ENCODE measurements around the gene STX16.

Gene STX16, protein sequence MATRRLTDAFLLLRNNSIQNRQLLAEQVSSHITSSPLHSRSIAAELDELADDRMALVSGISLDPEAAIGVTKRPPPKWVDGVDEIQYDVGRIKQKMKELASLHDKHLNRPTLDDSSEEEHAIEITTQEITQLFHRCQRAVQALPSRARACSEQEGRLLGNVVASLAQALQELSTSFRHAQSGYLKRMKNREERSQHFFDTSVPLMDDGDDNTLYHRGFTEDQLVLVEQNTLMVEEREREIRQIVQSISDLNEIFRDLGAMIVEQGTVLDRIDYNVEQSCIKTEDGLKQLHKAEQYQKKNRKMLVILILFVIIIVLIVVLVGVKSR

DNA sequence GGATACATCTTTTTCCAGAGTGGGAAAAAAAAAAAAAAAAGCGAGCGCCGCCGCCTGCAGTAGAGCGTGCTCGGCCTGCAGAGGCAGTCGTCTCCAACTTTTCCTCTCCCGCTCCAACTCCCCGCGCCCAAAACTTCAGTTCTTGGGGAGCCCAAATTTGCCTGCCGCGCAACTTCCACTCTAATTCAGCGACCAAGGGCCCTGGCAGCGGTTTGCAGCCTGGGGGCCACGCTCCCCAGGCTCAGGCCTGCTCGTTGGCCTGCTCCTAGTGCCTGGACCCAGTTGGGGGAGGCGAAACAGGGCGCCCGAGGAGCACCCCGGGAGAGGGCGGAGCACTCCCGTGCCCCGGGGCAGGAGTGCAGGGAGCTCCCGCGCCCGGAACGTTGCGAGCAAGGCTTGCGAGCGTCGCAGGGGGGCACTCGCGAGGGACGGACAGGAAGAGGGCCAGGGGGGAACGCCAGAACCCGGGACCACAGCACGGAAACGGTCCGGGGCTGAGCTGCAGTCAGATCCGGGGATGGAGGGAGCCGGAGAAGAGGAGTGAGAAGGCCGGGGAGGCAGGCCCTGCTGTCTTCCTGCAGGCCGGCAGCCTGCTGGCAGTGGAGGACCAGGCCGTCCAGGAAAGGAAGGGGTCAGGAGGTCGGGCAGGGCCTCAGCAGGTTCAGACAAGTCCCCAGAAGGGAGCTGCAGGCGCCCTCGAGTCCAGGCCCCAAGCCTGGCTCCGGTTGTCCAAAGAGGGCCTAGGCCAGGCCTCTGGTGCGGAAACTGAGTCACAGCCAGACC is at the start of gene STX16:
TSS of gene STX16 (plus strand) at position 508 of the 783 bp plus-strand sequence. CDS start 724 bp downstream, outside the sequence.
- peak; percentile 80 to 88 for DNase-seq

DNA sequence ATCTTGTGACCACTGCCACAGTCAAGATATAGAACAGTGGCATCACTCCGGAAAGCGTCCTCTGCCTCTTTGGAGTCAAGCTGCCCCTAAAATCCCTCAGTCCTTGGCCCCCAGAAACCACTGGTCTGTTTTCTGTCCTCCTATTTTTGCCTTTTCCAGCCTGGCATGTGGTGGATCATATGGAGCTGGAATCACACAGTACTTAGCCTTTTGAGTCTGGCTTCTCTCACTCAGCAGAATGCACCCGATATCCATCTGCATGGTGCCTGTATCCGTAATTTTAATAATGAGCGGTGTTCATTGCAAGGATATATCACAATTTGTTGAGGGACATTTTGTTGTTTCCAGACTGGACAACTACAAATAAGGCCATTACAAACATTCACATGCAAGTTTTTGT is 49.0 kb upstream of the STX16 start:
- DNase-seq: no peak

DNA sequence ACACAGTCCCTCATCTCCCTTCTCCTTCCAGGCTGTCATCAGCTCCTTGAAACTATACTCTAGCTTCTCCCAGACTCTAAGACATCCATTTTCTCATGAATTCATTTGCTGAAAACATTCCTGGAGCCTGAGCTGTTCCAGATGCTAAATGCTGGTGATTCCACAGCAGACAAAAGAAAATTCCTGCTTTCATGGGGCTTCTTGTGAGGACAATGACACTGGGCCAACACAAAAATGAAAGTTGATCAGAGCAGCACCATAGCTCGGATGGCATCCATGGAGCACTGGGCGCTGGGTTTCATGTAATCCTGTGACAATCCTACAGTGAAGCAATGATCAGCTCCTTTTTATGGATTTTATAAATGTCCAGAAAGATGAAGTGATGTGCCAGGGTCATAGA is 47.4 kb upstream of the STX16 start:
- DNase-seq: no peak

DNA sequence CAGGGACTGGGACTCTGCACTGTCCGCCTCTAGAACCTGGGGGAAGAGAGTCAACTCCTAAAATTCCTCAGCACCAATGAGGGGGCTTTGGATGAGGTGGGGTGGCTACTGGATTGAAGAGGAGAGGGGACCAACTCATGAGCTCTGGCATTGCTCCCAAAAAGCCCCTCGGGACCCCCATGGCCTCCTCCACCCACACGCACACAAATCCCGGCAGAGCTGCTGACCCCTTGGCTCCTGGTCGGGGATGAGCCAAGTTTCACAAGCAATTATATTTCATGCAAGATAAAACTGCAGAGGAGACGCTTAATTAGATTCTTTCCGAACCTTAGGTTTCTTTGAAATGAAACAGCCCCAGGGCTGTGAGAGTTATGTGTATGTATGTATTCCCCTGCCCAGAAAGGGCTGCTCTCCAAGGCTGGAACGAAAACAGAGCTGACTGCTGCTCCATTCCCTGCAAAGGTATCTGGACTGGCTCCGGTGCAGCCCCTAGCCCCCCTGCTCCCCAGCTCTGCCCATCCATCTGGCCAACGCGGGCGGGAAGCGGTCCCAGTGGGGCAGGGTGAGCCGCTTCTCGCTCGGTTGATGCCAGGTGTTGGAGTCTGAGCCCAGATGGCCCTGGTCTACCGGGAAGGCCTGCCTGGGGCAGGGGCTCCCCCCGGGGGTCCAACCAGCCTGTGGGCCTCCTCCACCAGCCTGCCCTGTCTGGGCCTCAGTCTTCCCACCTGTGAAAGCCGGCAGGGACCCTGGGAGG is 46.8 kb upstream of the STX16 start:
- DNase-seq: peak; percentile 79 to 91

DNA sequence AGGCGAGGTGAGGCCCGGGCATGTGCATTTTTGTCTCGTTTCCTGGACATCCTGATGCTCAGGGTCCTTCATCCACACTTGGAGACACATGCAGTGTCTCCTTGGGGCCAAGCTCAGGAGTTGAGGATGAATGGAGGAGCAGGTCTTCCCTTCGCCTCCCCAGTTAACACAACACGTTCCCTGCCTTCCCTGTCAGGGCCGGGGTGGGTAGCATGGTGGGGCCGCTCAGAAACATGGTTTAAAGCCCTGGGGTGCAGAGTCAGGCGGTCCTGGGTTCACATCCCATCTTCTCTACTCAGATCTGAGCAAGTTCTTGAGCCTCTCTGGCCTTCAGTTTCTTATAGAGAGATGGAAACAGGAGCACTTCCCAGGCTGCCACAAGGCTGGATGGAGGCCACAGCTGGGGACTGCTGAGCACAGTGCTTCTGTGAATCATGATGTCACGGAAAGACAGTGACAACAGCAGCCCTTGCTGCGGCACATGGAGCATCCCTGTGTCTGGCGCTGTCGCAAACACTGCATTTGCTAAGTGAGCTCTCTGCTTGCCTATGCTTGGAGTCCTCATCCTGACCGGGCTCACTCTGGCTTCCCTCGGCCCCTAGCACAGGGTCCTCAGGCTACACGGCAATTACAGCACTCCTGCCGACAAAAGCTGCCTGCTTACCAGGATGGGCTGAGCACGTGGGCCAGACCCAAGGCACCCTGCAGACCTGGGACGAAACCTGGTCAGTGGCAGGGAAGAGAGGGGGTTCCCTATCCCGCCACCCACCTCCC is 45.6 kb upstream of the STX16 start:
- no peak for DNase-seq

DNA sequence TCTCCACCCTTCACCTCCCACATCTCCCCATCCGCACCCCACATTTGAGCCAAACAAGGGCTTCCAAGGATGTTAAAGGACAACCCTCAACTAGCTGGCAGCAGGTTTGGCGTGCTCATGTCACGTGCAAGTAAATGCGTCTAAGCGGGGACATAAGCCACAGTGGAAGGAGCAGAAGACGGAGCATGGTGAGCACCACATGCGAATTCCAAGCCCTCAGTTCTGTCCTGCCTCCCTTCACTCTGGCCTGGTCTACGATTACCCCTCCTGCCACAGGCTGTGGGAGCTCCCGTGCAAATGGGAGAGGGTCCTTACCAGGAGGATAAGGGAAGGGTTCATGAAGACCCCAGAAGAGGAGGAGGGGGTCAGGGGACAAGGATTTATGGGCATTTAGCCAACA is 44.9 kb upstream of the STX16 start:
- no peak for DNase-seq

DNA sequence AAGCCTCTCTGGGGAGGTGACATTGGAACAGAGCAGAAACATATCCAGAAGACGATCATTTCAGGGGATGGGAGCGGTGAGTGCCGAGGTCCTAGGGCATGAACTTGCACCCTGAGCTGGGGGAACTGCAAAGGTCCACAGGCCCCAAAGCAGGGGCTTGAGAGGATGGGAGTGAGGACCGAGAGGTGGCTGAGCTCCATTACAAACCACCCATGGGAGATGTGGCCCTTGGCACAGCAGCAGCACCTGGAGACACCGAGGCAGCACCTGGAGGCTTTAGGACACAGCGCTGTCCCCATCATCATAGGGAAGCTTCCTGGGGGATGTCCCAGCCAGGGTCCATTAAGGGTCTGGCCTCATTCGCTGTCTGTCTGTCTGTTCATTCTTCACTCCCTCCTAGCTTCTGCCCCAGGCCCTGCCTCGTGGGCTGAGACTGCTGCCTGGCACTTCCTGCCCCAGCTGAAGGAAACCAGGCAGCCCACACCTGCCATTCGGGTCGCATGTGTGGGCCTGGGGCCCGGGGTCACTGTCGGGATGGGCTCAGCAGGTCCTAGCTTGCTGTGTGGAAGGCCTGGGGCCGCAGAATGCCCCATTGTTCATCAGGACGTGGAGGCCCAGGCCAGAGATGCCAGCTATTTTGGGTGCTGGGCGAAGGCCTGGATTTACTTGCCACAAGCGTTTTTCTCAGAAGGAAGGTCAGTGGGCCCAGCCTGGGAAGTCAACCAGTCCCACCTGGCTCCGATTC is 42.8 kb upstream of the STX16 start:
- no peak for DNase-seq

DNA sequence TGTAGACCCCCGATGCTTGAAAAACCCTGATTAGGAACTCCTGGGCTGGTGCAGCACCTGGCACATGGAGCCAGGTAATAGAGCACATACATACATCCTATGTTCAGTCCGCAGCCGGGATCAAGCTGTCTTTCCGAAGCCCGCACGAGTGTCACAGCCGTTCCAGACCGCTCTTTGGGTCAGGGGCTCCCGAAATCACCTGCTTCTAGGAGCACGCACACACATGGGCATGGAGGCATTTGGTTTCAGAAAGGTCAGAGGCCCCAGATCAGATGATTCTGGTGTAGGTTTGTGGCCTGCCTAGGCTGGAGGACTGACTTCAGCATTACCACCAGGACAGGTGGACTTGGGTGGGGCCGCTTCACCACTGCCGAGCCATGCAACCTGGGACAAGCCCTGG is 42.1 kb upstream of the STX16 start:
- no peak for DNase-seq

DNA sequence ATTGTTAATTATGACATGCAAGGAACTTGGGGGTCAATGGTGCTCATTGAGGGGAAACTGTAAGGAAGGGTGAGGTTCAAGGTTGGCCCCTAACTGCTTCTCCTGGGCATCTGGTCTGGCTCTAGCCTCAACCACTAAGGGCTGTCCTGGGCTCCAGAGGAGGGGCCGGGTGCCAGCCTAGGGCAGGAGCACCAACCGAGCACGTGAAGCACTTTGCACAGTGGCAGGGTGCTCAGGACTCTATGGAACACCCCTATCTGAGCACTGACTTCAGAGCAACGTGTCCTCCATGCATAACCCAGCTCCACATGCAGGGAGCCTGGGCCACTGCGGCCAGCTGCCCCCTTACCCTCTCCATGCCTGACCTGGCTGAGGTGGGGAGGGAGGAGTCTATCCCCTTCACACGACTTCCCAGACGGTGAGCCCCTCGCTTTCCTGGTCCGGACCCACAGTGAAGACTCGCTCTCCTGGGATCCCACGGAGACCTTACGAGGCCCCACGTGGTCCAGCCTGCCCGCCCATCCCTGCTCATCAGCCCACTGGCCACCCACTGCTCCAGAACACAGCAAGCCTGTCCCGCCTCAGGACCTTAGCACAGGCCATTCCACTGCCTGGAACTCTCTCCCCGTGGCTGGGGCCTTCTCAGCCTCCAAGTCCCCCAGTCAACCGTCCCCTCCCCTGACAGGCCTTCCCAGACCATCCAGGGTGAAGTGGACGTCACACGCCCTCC is 40.8 kb upstream of the STX16 start:
- no peak for DNase-seq

DNA sequence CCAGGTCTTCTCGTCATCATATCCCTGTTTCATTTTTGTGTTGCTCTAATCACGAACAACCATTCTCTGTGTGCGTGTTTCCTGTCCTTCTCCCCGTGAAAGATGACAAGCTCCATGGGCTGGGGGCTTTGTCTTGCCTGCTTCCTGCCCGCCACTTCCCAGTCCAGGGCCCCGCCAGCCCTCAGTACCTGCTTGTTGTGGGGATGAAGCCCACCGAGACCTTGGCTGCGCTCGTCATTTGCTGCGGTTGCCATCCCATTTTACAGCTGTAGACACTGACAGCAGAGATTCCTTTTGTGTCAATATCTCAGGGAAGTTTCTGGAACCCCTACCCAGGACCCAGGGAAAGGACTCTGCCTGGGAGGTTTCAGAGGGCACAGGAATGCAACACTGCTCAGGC is 40.3 kb upstream of the STX16 start:
- DNase-seq: no peak

DNA sequence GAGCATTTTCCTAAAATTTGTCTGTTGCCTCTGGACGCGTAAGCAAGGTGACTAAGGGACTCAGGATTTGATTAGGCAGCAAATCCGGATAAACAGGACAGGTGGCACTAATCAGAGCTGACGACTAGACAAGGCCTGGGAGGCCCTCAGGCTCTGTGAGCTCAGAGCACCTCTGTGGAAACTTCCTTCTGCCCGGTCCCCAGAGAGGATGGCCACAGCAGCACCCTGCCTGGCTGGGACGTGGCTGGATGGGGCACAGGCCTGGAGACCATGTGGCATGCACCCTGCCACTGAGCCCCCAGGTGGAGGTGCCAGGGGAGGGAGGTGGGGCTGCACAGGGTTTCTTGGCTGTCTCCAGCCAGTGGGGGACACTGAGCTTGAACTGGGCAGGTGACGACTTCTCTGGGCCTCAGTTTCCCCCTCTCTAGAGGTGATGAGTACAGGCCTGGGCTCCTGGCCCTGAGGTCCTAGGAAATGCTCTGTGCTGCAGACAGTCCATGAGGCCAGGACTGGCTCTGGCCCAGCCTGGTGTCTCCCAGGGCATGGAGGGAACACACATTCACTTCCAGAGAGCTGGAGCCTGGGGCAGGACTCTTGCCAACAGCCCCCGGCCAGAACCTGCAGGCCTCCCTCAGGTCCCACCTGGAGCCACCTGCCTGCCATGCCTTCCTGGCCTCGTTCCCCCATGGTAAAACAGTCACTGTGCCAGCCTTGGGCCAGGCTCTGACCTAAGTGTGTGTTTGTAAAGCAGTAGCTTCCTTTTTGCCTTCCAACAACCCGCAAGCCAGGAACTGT is 39.6 kb upstream of the STX16 start:
- no peak for DNase-seq

DNA sequence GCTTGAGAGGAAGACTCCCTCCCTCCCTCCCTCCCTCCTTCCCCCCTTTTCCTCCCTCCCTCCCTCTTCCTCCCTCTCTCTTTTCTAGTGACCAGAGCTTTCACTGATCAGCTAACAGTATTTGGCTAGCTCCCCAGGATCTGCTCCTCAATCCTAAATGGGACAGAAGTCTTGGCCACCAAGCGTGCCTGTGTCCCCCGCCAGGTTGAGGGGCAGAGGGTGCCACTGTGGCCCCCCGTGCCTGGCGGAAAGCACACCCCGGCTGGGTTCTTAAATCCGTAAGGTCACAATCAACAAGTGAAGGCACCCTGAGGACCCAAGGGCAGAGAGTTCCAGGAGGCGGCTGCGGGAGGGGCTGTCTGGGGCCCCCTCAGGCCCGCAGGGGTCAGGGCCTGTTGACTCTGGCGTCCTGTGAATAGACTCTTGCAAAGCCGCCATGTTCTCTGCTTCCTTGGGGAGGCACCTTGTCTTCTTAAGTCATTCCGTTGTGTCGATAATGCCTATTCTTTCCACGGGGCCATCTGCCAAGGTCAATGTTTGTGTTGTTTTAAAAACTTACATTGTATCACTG is 38.9 kb upstream of the STX16 start:
- DNase-seq: no peak

DNA sequence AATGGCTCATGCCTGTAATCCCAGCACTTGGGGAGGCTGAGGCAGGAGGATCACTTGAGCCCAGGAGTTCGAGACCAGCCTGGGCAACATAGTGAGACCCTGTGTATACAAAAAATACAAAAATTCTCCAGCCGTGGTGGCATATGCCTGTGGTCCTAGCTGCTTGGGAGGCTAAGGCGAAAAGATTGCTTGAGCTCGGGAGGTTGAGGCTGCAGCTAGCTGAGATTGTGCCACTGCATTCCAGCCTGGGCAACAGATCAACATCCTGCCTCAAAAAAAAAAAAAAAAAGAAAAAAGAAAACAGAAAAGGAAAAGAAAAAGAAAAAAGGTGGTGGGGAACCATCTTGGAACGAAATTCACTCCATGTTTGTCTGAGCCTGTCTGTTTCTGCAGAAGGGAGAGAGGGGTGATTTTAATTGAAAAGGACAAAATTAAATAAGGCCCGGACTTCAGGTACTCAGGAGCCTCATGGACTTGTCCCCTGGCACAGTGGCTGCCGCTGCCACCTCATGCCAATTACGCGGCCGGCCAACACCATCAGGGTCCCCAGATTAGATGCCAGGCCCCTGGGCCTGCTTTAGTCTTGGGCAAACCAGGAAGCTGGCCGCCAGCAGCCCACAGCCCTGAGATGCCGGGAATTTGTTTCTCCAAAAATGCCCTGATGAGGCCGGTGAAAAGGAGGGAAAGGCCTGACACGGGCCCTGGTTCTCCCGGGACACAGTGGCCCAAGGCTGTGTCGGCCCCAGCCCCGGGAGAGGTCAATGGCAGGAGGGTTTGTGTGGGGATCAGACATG is 37.8 kb upstream of the STX16 start:
- no peak for DNase-seq

DNA sequence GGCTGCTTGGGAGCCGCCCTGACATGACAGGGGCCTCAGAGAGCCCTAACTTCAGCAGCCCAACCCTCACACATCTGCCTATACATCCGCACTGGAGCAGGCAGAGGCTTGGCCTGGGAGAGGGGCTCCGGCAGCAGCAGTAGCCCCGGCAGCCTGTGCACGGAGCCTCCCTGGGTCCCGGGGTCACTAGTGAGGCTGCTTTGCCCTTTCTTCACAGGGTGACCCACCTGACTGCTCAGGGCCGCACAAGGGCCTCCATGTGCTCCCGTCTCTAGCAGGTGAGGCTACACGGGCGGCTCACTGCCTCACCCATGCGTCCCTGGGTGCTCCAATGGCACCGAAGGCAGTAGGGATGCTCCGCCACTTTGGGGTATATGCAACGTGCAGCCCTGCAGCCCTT is 36.7 kb upstream of the STX16 start:
- DNase-seq: no peak

DNA sequence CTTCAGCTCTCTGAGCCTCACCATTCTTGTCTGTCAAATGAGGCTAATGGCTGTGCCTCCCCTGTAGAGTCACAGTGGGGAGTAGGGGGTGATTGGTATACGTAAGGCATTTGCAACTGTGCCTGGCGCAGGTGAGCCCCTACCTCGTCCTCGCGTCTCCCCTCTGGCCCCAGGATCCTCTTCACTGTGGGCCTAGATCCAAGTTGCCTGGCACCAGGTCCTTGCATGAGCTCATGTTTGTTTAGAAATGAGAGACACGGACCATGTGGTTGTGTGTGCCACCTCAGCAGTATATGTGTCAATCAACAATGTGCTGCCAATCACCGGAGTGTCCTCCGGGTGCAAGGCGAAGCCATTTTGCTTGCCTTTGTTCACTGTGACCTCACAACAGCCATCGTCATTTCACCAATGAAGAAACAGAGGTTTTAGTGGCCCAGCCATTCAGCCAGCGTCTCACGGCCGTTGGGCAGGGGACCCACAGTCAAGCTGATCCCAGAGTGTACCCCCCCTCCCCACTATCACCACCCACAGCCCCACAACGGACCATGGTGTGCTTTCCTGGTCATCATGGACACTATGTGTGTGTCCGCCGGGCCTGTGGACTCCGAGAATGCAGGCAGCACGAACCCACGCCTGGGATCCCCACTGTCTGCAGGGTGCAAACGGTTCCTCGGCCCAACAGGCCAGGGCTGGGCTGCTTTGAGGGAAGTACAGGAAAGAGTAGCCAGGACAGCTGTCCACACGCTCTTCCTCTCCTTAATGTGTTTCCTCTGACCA is 35.9 kb upstream of the STX16 start:
- no peak for DNase-seq

DNA sequence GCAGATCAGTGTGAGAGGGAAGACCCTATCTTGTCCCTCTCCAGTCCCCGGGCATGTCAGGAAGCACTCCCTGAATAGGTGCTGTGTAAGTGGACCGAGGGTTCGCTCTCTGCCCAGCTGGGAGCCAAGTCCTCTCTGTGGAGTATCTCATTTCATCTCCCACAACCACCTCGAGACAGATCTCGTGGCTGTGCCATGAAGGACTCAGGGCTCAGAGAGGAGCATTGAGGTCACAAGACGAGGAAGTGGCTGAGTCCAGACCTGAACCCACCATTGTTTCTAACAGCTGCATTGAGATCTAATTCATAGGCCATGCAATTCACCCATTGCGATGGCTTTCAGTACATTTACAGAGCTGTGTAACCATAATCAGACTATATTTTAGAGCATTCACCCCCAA is 34.7 kb upstream of the STX16 start:
- no peak for DNase-seq

DNA sequence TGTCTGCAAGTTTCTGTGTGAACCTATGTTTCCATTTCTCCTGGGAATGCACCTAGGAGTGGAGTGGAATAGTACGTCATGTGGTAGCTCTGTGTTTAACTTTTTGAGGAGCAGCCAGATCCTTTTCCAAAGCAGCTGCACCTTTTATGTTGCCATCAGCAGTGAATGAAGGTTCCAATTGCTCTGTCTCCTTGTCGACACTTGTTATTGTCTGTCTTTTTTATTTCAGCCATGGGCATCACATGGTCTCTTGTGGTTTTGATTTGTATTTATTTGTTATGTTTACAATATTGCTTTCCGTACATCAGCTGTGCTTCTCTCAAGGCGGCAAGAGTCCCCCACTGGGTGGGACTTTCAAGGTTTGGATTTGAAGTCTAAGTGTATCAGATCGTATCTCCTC is 33.9 kb upstream of the STX16 start:
- DNase-seq: no peak

DNA sequence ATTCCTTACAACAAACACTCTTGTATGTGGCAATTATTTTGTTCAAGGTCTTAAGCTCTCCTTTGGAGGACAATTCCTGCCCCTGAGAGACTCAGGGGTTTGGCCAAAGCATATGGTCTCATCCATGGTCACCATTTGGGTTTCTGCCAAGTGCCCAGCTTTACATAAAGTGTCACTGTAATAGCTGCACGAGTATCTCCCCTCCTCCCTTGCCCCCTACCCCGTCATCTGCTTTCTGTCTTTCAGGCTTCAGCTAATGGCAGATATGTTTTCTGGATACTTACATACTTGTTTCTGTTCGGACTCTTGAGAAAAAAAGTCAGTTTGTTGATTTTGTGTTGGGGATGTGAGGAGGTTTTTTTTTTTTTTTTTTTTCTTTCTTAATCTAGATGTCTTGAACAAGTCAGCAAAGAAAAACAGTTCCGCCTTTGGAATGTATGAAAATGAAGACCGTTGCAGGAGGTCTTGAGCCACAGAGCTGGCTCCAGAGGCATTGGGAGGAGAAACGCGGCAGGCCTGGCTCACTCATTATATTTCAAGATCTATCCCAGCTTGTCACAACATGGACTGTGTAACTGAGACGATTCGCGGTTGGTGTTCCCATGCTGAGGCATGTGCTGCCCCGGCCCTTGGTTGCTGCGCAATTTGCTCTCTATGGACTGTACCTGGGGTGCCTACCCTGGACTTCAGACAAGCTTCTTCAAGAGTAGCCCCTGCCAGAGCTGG is 32.6 kb upstream of the STX16 start:
- peak in 1 of 2 experiments; percentile 27 for DNase-seq
